Mesodermal cell (in vitro differentiated cells): ENCODE results near the gene NAT16.
"Not testable (repeated sequence)": the region's sequence is repeated elsewhere in the genome, so short reads cannot be mapped to it uniquely, and the experiment has no call there.

Experiments
- H3K27ac ChIP-seq: 2 replicates; pipeline ENCODE4 v1.7.0; 2013; ENCODE audit warnings: mild to moderate bottlenecking, low read depth, low read length, moderate library complexity; ENCODE audit not compliant: severe bottlenecking
- H3K36me3 ChIP-seq: 2 replicates; pipeline ENCODE4 v1.7.1; 2013; ENCODE audit warnings: mild to moderate bottlenecking, low read length, moderate library complexity; ENCODE audit not compliant: control insufficient read depth, insufficient read depth
- H3K4me1 ChIP-seq: one replicate; pipeline ENCODE4 v1.7.1; 2013; ENCODE audit warnings: mild to moderate bottlenecking, low read length; ENCODE audit not compliant: insufficient read depth, control insufficient read depth, poor library complexity, severe bottlenecking
- H3K4me3 ChIP-seq: 2 replicates; pipeline ENCODE4 v1.7.0; 2013; ENCODE audit warnings: low read length, control low read depth, mild to moderate bottlenecking; ENCODE audit not compliant: insufficient read depth, poor library complexity, severe bottlenecking; ENCODE audit errors: extremely low read depth
- H3K9me3 ChIP-seq: 2 replicates; pipeline ENCODE4 v1.7.1; 2013; ENCODE audit warnings: mild to moderate bottlenecking, low read length, moderate library complexity; ENCODE audit not compliant: control insufficient read depth
- WGBS, 2 experiments: methylation state at CpG; one replicate each; pipeline ENCODE4 v1.1.5; 2013; ENCODE audit warnings: missing lambda C conversion rate in 2 of 2; ENCODE audit not compliant: insufficient coverage in 2 of 2; 5-methylcytosine and 5-hydroxymethylcytosine counted together

Gene NAT16

DNA sequence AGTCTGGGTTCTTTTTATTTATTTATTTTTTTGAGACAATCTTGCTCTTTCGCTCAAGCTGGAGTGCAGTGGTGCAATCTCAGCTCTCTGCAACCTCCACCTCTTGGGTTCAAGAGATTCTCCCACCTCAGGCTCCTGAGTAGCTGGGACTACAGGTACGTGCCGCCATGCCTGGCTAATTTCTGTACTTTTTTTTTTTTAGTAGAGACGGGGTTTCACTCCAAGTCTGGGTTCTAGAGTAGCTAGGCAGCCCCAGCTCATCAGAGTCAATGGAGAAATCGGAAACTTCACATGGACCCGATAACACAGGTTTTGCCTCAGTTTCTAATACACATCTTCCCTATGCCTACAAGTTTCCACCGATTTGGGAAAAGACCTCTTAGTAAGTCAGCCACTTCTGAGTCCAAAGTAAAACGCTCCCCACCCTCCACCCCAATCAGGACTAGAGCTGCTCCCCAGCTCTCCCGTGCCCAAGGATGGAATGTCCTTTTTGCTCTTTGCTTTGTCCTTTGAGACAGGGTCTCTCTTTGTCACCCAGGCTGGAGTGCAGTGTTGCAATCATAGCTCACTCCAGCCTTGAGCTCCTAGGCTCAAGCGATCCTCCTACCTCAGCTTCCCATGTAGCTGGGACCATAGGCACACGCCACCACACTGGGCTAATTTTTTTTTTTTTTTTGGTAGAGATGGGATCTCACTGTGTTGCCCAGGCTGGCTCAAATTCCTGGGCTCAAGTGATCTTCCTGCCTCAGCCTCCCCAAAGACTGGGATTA is 57.0 kb downstream of the NAT16 start:
- H3K4me3 ChIP-seq: no peak overlapping the region
- H3K4me1 ChIP-seq: peaks cover 64% of the 10 kb centered on the region
- peaks cover 2% of the 10 kb centered on the region for H3K36me3 ChIP-seq
- H3K27ac ChIP-seq: peak overlapping the region; percentile 98
- no peaks in the 10 kb centered on the region for H3K9me3 ChIP-seq
- WGBS, 2 experiments: 89 to 92% methylated on average over 7 to 9 of the region's 11 CpGs

DNA sequence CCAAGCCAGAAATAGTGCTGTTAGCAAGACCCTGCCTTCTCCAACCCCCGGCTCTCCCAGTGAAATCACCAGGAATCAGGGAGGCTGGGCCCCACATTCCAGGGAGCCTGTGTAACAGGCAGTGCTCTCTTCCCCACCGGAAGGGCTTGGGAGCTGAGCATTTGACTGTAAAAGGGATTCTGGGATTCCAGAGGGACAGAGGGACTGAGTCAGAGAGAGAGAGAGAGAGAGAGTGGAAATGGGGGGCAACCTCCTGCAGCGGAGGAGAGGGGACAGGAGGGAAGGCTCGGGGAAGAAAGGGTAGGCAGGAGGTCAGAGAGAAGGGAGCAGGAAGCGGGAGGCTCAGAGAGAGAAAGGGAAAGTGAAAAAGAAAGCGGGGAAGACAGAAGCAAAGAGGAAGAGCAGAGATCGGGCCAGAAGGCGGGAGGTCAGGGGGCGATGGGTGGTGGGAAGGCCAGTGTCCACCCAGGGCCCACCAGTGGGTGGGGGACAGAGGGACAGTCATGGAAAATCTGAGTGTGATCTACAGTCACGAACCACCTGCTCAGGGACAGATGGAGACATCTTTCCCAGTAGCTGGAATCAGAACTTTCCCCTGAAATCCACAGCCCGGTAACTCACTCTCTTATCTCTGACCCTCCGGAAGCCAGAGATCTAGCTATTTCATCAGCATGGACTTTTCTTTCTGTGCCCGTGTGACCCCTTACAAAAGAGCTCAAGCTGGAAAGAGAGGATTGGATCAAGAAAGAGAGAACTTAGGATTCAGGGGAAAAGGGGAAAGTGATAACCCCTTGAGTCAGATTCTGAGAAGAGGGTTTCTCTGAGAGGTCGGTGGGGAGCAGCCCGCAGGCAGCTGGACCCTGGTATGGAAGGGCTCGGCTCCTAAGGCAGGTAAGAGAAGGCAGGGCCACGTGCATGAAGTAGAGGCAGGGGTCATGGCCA is 57.8 kb downstream of the NAT16 start:
- 48 to 50% methylated on average over 13 to 15 of the region's 17 CpGs for WGBS, 2 experiments
- H3K27ac ChIP-seq: peak overlapping the region; percentile 98
- peaks cover 67% of the 10 kb centered on the region for H3K4me1 ChIP-seq
- no peaks in the 10 kb centered on the region for H3K9me3 ChIP-seq
- H3K4me3 ChIP-seq: no peak overlapping the region
- no peaks in the 10 kb centered on the region for H3K36me3 ChIP-seq

DNA sequence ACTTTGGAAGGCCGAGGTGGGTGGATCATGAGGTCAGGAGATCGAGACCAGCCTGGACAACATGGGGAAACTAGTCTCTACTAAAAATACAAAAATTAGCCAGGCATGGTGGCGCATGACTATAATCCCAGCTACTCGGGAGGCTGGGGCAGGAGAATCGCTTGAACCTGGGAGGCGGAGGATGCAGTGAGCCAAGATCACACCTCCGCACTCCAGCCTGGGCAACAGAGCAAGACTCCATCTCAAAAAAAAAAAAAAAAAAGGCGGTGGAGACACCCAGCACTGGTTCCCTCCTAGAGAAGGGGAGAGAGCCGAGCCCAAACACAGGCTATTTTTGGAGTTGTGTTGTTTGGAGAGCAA is 58.5 kb downstream of the NAT16 start:
- 82 to 87% methylated on average over 2 to 3 of the region's 9 CpGs for WGBS, 2 experiments
- peaks cover 72% of the 10 kb centered on the region for H3K4me1 ChIP-seq

More for the DNA sequence above, 58.5 kb downstream of the NAT16 start:
- not testable (repeated sequence) for H3K9me3 ChIP-seq, H3K4me3 ChIP-seq, H3K36me3 ChIP-seq
- H3K27ac ChIP-seq: peak overlapping the region; percentile 98
